ENCODE results near the gene OR2F2. TPM values are rescaled to one million over a fixed set of nuclear protein-coding genes. Genes with fewer than 3 reads are reported as not detected.

The OR2F2 gene
- total RNA-seq, 4 donors from 2014 or later, result not detected

DNA sequence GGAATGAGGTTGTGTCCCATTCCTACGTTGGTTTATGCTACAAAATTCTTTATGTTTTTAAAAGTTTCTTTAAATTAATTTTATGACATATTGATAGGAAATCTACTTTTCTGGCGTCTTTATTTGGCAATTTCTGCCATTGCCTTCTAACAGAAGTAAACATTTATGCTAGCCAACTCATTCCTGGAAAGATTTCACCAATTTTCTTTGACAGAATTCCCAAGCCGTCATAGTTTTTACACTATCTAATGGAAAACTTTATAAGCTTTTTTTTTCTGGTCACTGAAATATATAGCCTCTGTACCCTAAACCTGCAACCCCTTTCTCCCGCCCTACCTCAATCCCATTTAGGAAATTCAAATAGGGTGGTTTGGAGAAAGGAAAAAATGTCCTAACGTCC is 26.9 kb upstream of the OR2F2 start:
- Histone ChIP-seq H3K27ac (no peak overlapping the region), H3K36me3 (no peaks in the 10 kb centered on the region), H3K4me1 (peaks cover 0 to 6% (median 0%) of the 10 kb centered on the region in 4 donors), H3K4me3 (no peak overlapping the region), H3K9me3 (no peaks in the 10 kb centered on the region), H3K27me3 (no peaks in the 10 kb centered on the region)
- TF ChIP-seq POLR2A (IDR thresholded peaks at IDR 0.05) (no peak), CTCF (IDR thresholded peaks at IDR 0.05) (no peak)
- DNase-seq, result no peak

DNA sequence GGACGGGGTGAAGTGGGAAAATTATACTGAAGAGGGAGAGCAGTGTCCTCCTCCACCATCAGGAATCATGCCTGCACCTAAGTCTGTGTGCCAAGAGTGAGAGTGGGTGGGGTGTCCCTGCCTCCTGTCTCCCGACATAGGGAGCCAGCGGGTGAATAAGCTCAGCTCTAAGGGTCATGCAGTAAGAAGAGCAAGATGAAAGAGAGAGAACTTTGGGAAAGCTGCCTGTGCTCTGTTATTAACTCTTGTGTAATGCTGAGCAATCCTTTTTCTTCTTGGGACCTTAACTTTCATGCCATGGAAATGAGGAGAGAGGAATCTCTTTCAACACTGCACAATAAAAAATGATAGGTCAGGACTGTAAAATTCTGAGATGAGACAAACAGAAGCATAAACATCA is 25.2 kb upstream of the OR2F2 start:
- H3K4me3 ChIP-seq, result no peak overlapping the region
- DNase-seq, result no peak
- no peaks in the 10 kb centered on the region for H3K4me1 ChIP-seq
- no peaks in the 10 kb centered on the region for H3K36me3 ChIP-seq
- no peaks in the 10 kb centered on the region for H3K27me3 ChIP-seq
- TF ChIP-seq CTCF (IDR thresholded peaks at IDR 0.05) (no peak), POLR2A (IDR thresholded peaks at IDR 0.05) (no peak)
- H3K27ac ChIP-seq, result no peak overlapping the region
- H3K9me3 ChIP-seq, result no peaks in the 10 kb centered on the region

- TF ChIP-seq POLR2A (IDR thresholded peaks at IDR 0.05), result no peak
- TF ChIP-seq CTCF (IDR thresholded peaks at IDR 0.05), result no peak
- Histone ChIP-seq H3K27me3 (no peaks in the 10 kb centered on the region), H3K4me1 (no peaks in the 10 kb centered on the region), H3K36me3 (no peaks in the 10 kb centered on the region), H3K4me3 (no peak overlapping the region), H3K27ac (no peak overlapping the region), H3K9me3 (no peaks in the 10 kb centered on the region)
- no peak for DNase-seq
Observed at GRCh38 chr7:143910473-143911248, 24.4 kb upstream of the OR2F2 start.

DNA sequence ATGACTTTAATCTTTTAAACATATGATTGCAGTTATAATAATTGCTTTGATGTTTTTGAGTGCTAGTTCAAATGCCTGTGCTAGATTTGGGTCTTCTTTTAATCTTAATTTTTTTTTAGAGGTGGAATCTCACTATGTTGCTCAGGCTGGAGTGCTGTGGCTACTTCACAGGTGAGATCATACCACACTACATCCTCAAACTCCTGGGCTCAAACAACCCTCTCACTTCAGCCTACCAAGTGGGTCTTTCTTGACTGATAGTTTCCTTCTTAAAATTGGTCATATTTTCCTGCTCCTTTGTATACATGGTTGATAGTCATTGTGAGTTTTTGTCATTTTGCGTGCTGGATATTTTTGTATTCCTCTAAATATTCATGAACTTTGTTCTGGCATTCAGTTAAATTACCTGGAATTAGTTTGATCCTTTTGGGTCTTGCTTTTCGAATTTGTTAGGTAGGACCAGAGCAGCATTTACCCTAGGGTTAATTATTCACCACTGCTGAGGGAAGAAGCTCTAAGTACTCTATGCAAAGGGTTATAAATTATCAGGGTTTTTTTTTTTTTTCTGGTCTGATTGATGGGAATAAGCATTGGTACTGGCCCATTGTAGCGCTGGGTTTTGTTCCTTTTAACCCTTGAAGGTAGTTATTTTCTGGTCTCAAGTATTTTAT is 21.0 kb upstream of the OR2F2 start:
- no peaks in the 10 kb centered on the region for H3K9me3 ChIP-seq
- no peak overlapping the region for H3K4me3 ChIP-seq
- no peak overlapping the region for H3K27ac ChIP-seq
- DNase-seq, result no peak
- H3K4me1 ChIP-seq, result no peaks in the 10 kb centered on the region
- H3K36me3 ChIP-seq, result no peaks in the 10 kb centered on the region
- no peaks in the 10 kb centered on the region for H3K27me3 ChIP-seq
- TF ChIP-seq CTCF (IDR thresholded peaks at IDR 0.05), result no peak
- no peak for TF ChIP-seq POLR2A (IDR thresholded peaks at IDR 0.05)

GRCh38 chr7:143914938-143915652 is 19.9 kb upstream of the OR2F2 start:
- DNase-seq, result no peak
- no peak overlapping the region for H3K4me3 ChIP-seq
- H3K9me3 ChIP-seq, result no peaks in the 10 kb centered on the region
- TF ChIP-seq POLR2A (IDR thresholded peaks at IDR 0.05), result no peak
- TF ChIP-seq CTCF (IDR thresholded peaks at IDR 0.05), result no peak
- H3K36me3 ChIP-seq, result no peaks in the 10 kb centered on the region
- H3K27ac ChIP-seq, result no peak overlapping the region
- H3K4me1 ChIP-seq, result no peaks in the 10 kb centered on the region
- H3K27me3 ChIP-seq, result no peaks in the 10 kb centered on the region

Data from Peyer's patch (tissue), 4 donors.